Fibroblast of lung (primary cell): ENCODE results near the gene ZC3H7B. TPM values are rescaled to one million over a fixed set of nuclear protein-coding genes. Genes with fewer than 3 reads are reported as not detected.

Experiments used
- DNase-seq, 2 donors: peaks; one replicate each; pipeline versions ENCODE4 v3.0.0 to v3.0.0-alpha.2; 2010; ENCODE audit warnings: low read depth in 2 of 2
- H2AFZ ChIP-seq: 2 replicates; pipeline ENCODE4 v1.5.1; 2012; ENCODE audit warnings: low read length, control low read depth, inconsistent platforms
- H3K27ac ChIP-seq: 2 replicates; pipeline ENCODE4 v1.5.1; 2011; ENCODE audit warnings: low read length, control low read depth; ENCODE audit not compliant: insufficient read depth
- H3K27me3 ChIP-seq: 2 replicates; pipeline ENCODE4 v1.5.1; 2011; ENCODE audit warnings: mild to moderate bottlenecking, low read length; ENCODE audit not compliant: control insufficient read depth, insufficient read depth
- H3K36me3 ChIP-seq: 2 replicates; pipeline ENCODE4 v1.5.1; 2011; ENCODE audit warnings: low read length; ENCODE audit not compliant: control insufficient read depth, insufficient read depth
- H3K4me1 ChIP-seq: 2 replicates; pipeline ENCODE4 v1.5.1; 2011; ENCODE audit warnings: low read length; ENCODE audit not compliant: control insufficient read depth, insufficient read depth; ENCODE audit errors: extremely low read depth
- H3K4me2 ChIP-seq: 2 replicates; pipeline ENCODE4 v1.5.1; 2011; ENCODE audit warnings: low read length, control low read depth; ENCODE audit not compliant: insufficient read depth; ENCODE audit errors: extremely low read depth
- H3K4me3 ChIP-seq, 4 experiments: fragments of 200-600 bp in 1 of 4; sonication (generic) in 1 of 4; replicated peaks in 1 of 4; 2 replicates each; pipeline ENCODE4 v1.5.1; 2011 to 2016; ENCODE audit warnings: low read length in 4 of 4, low read depth in 3 of 4, mild to moderate bottlenecking in 3 of 4, control low read depth in 2 of 4, inconsistent platforms in 1 of 4, mixed read lengths in 1 of 4; ENCODE audit not compliant: insufficient read depth in 1 of 4; ENCODE audit errors: control extremely low read depth in 1 of 4
- H3K79me2 ChIP-seq: 2 replicates; pipeline ENCODE4 v1.5.1; 2012; ENCODE audit warnings: mild to moderate bottlenecking, low read length, inconsistent platforms; ENCODE audit not compliant: control insufficient read depth, insufficient read depth
- H3K9ac ChIP-seq: 2 replicates; pipeline ENCODE4 v1.5.1; 2011; ENCODE audit warnings: mild to moderate bottlenecking, low read length, control low read depth; ENCODE audit not compliant: insufficient read depth
- H3K9me3 ChIP-seq: 2 replicates; pipeline ENCODE4 v1.5.1; 2012; ENCODE audit warnings: low read depth, low read length; ENCODE audit not compliant: control insufficient read depth, insufficient read depth
- H4K20me1 ChIP-seq: 2 replicates; pipeline ENCODE4 v1.5.1; 2011; ENCODE audit warnings: low read length; ENCODE audit not compliant: control insufficient read depth, insufficient read depth; ENCODE audit errors: extremely low read depth
- CTCF ChIP-seq, 2 donors: IDR thresholded peaks in 1 of 2; conservative IDR thresholded peaks in 1 of 2; 1 replicate in 1 of 2; 2 replicates in 1 of 2; pipeline ENCODE4 v1.5.1; 2011 to 2012; ENCODE audit warnings: low read length in 2 of 2, control low read depth in 1 of 2, inconsistent platforms in 1 of 2, low read depth in 1 of 2, mild to moderate bottlenecking in 1 of 2
- EZH2 ChIP-seq: IDR thresholded peaks from 2 replicates; pipeline ENCODE4 v1.5.1; 2012; ENCODE audit warnings: low read length, control low read depth, mild to moderate bottlenecking; ENCODE audit errors: missing control alignments
- polyA plus RNA-seq, 2 donors: library from polyadenylated mRNA; depleted of rRNA in 1 of 2; stranded (reverse) in 1 of 2; unstranded in 1 of 2; fragments of >200 nt; gene quantifications; 2 replicates each; pipeline ENCODE4 v1.2.1, GENCODE V29; 2011 to 2012; ENCODE audit warnings: missing spikeins in 1 of 2
- total RNA-seq: library from RNA; depleted of rRNA; stranded (reverse); fragments of >200 nt; gene quantifications from 2 replicates; pipeline ENCODE4 v1.2.1, GENCODE V29; 2014

ZC3H7B gene
- total and polyA plus RNA-seq, 2 donors (not counting 1 experiment from before 2014, with no cell fraction given) = 30.6 to 64.4 TPM

GRCh38 chr22:41382610-41383009 is 81.3 kb downstream of the ZC3H7B start:
- Histone ChIP-seq H3K9me3 (no peaks in the 10 kb centered on the region), H3K27ac (peak overlapping the region; percentile 99), H3K27me3 (no peaks in the 10 kb centered on the region), H3K4me1 (peaks cover 4% of the 10 kb centered on the region), H2AFZ (peak overlapping the region; percentile 55), H4K20me1 (no peaks in the 10 kb centered on the region), H3K4me2 (peak overlapping the region; percentile 94), H3K36me3 (peaks cover 4% of the 10 kb centered on the region), H3K4me3 (peak overlapping the region; percentile 69 to 82 (median 76)), H3K79me2 (peaks cover 4% of the 10 kb centered on the region), H3K9ac (peak overlapping the region; percentile 44)
- TF ChIP-seq CTCF (conservative IDR thresholded peaks at IDR 0.05 in 1 of 2, IDR thresholded peaks at IDR 0.05 in 1 of 2; ENCODE audit: low read depth in 1 of 2, low read length in 2 of 2) (no peak), EZH2 (no peak)
- DNase-seq = no peak

- Histone ChIP-seq H3K9ac (peak overlapping the region; percentile 44), H3K9me3 (no peaks in the 10 kb centered on the region), H3K36me3 (peaks cover 5% of the 10 kb centered on the region), H2AFZ (no peak overlapping the region), H3K4me1 (peaks cover 4% of the 10 kb centered on the region), H3K4me3 (peak overlapping the region; percentile 69 to 82 (median 76)), H4K20me1 (no peaks in the 10 kb centered on the region), H3K79me2 (peaks cover 4% of the 10 kb centered on the region), H3K27ac (no peak overlapping the region), H3K27me3 (no peaks in the 10 kb centered on the region), H3K4me2 (peak overlapping the region; percentile 94)
- TF ChIP-seq CTCF (conservative IDR thresholded peaks at IDR 0.05 in 1 of 2, IDR thresholded peaks at IDR 0.05 in 1 of 2; ENCODE audit: low read depth in 1 of 2, low read length in 2 of 2) (no peak), EZH2 (no peak)
- no peak for DNase-seq
Measured at GRCh38 chr22:41383085-41383484, 81.8 kb downstream of the ZC3H7B start.

- H4K20me1 ChIP-seq = no peaks in the 10 kb centered on the region
- H2AFZ ChIP-seq = no peak overlapping the region
- peaks cover 4% of the 10 kb centered on the region for H3K79me2 ChIP-seq
- no peak overlapping the region for H3K9ac ChIP-seq
- H3K4me1 ChIP-seq = peaks cover 4% of the 10 kb centered on the region
- H3K36me3 ChIP-seq = peaks cover 5% of the 10 kb centered on the region
- no peaks in the 10 kb centered on the region for H3K27me3 ChIP-seq
- H3K4me3 ChIP-seq = no peak overlapping the region
- no peaks in the 10 kb centered on the region for H3K9me3 ChIP-seq
- no peak overlapping the region for H3K27ac ChIP-seq
- no peak overlapping the region for H3K4me2 ChIP-seq
- DNase-seq = no peak
- TF ChIP-seq CTCF (conservative IDR thresholded peaks at IDR 0.05 in 1 of 2, IDR thresholded peaks at IDR 0.05 in 1 of 2; ENCODE audit: low read depth in 1 of 2, low read length in 2 of 2) (no peak), EZH2 (no peak)
Measured at GRCh38 chr22:41384128-41384527, 82.8 kb downstream of the ZC3H7B start.
